Breast epithelium (tissue), 4 donors: ENCODE data around the gene DOCK10. TPM values are rescaled to one million over a fixed set of nuclear protein-coding genes. Genes with fewer than 3 reads are reported as not detected.
A peak's percentile ranks its signal among the peaks of the same experiment; 100 is the strongest.

ENCODE experiments used
- DNase-seq, 2 donors: peaks; one replicate each; pipeline ENCODE4 v3.0.0-alpha.2; 2019; ENCODE audit warnings: low spot score in 2 of 2
- H3K27ac ChIP-seq, 2 donors: fragments of 200-600 bp; sonication (generic) in 1 of 2; one replicate each; pipeline ENCODE4 v1.5.1; 2016 to 2019; ENCODE audit warnings: mild to moderate bottlenecking in 1 of 2
- H3K27me3 ChIP-seq, 2 donors: fragments of 200-600 bp; sonication (generic) in 1 of 2; one replicate each; pipeline versions ENCODE4 v1.5.1 to v1.6.0; 2017 to 2019; ENCODE audit warnings: control low read depth in 1 of 2, mild to moderate bottlenecking in 1 of 2
- H3K36me3 ChIP-seq: fragments of 200-600 bp; one replicate; pipeline ENCODE4 v1.5.1; 2019
- H3K4me1 ChIP-seq, 2 donors: fragments of 200-600 bp; sonication (generic); one replicate each; pipeline ENCODE4 v1.5.1; 2016 to 2019; ENCODE audit warnings: control low read depth in 1 of 2
- H3K4me3 ChIP-seq, 3 donors: fragments of 200-600 bp; sonication (generic); 1 replicate in 2 of 3; 2 replicates in 1 of 3; pipeline ENCODE4 v1.5.1; 2016 to 2019; ENCODE audit warnings: mild to moderate bottlenecking in 3 of 3, moderate library complexity in 2 of 3
- H3K9me3 ChIP-seq, 2 donors: fragments of 200-600 bp; sonication (generic) in 1 of 2; one replicate each; pipeline ENCODE4 v1.5.1; 2016 to 2019; ENCODE audit warnings: control low read depth in 1 of 2
- POLR2A ChIP-seq: fragments of 450-650 bp; IDR thresholded peaks from one replicate; pipeline ENCODE4 v1.6.1; 2016; ENCODE audit warnings: antibody characterized with exemption, mild to moderate bottlenecking, moderate library complexity
- POLR2AphosphoS5 ChIP-seq, 3 donors: sonication (generic); formaldehyde crosslinking; IDR thresholded peaks; one replicate each; pipeline ENCODE4 v1.6.1; 2017; ENCODE audit warnings: antibody characterized with exemption in 3 of 3
- intact Hi-C: fragments of 100-400 bp; cut with DNase I; formaldehyde crosslinking; loops from one replicate; pipeline ENCODE4 v1.15.1; 2023; ENCODE audit warnings: low total_unique reads
- total RNA-seq, 3 donors: library from RNA; depleted of rRNA; stranded (reverse); fragments of >200 nt; gene quantifications; one replicate each; pipeline ENCODE4 v1.1.0, GENCODE V29; 2016
- TF ChIP-seq, protein P1 (sequence below), 3 donors: fragments of 450-650 bp; IDR thresholded peaks; one replicate each; pipeline ENCODE4 v1.5.1; 2016 to 2017; ENCODE audit warnings: antibody characterized with exemption in 3 of 3, mild to moderate bottlenecking in 3 of 3, moderate library complexity in 3 of 3

The DOCK10 gene
- total RNA-seq, 3 donors from 2014 or later: 13.8 to 23.9 (median 15.4) TPM

DNA sequence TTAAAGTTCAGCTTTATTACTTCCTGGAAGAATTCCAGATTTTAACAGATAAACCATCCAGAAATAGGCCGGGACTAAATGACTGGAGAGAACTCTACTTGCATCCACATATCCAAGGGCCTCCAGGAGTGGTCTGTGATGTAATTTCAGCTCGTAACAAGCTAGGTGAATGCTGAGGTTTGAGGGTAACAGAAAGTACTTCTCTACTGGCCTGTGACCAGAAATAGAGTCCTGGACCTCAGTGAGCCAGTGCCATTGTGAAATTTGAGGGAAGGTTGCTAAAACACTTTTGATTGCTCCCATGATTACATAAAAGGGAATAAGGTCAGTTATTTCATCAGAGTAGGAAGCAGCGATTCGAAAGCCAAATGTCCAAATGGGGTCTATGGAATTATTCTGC lies 158.1 kb downstream of the DOCK10 start:
- H3K4me1 ChIP-seq: no peaks in the 10 kb centered on the region
- intact Hi-C loops: no loop called here
- no peak overlapping the region for H3K27ac ChIP-seq

DNA sequence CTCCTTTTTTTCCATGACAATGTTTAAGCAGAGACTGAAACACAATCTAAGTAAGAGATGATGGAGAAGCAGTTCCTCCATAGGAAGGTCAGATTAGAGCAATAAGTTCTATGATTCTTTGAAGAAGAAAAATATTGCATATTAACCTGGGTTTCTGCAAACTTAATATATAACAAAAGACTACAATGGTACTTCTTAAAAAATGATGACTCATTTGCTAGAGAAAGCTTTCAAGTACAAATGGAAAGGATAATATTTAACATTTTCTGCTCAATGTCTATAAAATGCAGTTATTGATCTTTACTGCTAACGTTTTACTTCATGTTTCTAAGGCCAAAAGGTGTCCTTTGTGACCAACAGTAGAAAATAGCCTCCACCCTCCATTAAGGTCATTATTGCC lies 158.6 kb downstream of the DOCK10 start:
- H3K4me1 ChIP-seq: no peaks in the 10 kb centered on the region
- intact Hi-C loops: no loop called here
- H3K36me3 ChIP-seq: no peaks in the 10 kb centered on the region
- H3K27me3 ChIP-seq: no peaks in the 10 kb centered on the region
- H3K27ac ChIP-seq: no peak overlapping the region
- H3K9me3 ChIP-seq: no peaks in the 10 kb centered on the region
- H3K4me3 ChIP-seq: no peak overlapping the region
- DNase-seq: no peak
- TF ChIP-seq POLR2AphosphoS5 (IDR thresholded peaks at IDR 0.05) (no peak), POLR2A (no peak)
- TF ChIP-seq, protein P1, sequence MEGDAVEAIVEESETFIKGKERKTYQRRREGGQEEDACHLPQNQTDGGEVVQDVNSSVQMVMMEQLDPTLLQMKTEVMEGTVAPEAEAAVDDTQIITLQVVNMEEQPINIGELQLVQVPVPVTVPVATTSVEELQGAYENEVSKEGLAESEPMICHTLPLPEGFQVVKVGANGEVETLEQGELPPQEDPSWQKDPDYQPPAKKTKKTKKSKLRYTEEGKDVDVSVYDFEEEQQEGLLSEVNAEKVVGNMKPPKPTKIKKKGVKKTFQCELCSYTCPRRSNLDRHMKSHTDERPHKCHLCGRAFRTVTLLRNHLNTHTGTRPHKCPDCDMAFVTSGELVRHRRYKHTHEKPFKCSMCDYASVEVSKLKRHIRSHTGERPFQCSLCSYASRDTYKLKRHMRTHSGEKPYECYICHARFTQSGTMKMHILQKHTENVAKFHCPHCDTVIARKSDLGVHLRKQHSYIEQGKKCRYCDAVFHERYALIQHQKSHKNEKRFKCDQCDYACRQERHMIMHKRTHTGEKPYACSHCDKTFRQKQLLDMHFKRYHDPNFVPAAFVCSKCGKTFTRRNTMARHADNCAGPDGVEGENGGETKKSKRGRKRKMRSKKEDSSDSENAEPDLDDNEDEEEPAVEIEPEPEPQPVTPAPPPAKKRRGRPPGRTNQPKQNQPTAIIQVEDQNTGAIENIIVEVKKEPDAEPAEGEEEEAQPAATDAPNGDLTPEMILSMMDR (IDR thresholded peaks at IDR 0.05): no peak

More for the DNA sequence above, 158.1 kb downstream of the DOCK10 start:
- Histone ChIP-seq H3K4me3 (no peak overlapping the region), H3K36me3 (no peaks in the 10 kb centered on the region), H3K27me3 (no peaks in the 10 kb centered on the region), H3K9me3 (no peaks in the 10 kb centered on the region)
- DNase-seq: no peak
- peak in 1 of 3 donors; percentile 23 for TF ChIP-seq POLR2AphosphoS5 (IDR thresholded peaks at IDR 0.05)
- TF ChIP-seq POLR2A: no peak
- TF ChIP-seq, protein P1 (IDR thresholded peaks at IDR 0.05): no peak

DNA sequence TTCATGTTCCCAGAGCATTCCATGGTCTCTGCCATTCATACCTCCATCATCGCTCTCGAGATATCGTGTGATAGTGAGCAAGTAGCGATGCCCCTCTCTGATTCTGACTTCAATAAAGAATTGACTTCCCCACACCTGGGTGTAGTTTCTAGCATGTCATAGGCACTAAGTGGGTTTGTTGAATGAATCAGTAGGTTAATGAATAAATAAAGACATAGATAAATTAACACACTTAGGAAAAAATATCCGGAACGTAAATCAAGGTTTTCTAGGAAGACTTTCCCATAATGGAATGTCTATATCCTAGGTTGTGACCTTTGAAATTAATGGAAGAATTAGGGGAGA lies 159.1 kb downstream of the DOCK10 start:
- H3K36me3 ChIP-seq: no peaks in the 10 kb centered on the region
- H3K9me3 ChIP-seq: no peaks in the 10 kb centered on the region
- no peak overlapping the region for H3K27ac ChIP-seq
- intact Hi-C loops: no loop called here
- no peak overlapping the region for H3K4me3 ChIP-seq
- H3K4me1 ChIP-seq: no peaks in the 10 kb centered on the region
- no peak for DNase-seq
- TF ChIP-seq, protein P1 (IDR thresholded peaks at IDR 0.05): no peak
- no peak for TF ChIP-seq POLR2AphosphoS5 (IDR thresholded peaks at IDR 0.05)
- no peak for TF ChIP-seq POLR2A
- no peaks in the 10 kb centered on the region for H3K27me3 ChIP-seq

DNA sequence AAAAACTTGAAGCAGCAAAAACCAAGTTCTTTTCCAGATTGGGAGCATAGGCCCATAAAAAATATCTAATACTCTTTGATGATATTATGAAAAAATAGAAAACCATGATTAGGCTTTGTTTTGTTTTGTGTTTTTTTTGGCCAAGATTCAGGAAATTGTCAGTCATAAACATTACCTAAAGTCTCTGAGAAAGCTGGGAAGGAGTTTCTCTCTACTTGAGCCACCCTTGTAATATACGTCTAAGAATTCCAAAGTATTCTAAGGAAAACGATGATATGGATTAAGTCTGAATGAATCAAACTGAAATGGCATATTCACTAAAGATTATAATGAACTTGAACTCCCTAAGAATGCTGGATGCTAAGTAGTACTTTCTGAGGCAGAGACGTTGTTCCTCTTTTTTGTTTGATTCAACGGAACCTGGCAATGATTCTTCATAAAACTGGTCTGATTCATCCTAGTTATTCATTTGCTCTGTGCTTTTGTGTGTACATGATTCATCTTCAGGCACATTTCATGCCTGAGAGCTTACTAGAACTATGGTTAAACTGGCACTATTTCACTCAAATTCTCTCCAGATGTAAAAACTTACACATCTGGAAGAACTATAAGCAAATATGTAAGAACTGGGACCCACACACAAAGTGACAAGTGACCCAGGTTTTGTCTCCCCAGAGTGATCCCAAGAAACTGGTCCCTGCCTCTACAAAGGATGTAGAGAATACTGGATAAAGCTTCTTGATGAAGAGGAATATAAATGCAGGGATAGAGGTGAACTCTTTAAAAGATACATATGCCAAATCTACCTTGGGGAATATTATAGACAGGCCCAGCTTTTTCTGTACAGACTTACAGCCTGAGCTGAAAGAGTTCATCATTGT lies 159.7 kb downstream of the DOCK10 start:
- H3K36me3 ChIP-seq: no peaks in the 10 kb centered on the region
- H3K27ac ChIP-seq: no peak overlapping the region
- H3K4me1 ChIP-seq: no peaks in the 10 kb centered on the region
- DNase-seq: no peak
- H3K9me3 ChIP-seq: no peaks in the 10 kb centered on the region
- H3K27me3 ChIP-seq: no peaks in the 10 kb centered on the region
- TF ChIP-seq, protein P1 (IDR thresholded peaks at IDR 0.05): no peak
- no peak for TF ChIP-seq POLR2A
- TF ChIP-seq POLR2AphosphoS5 (IDR thresholded peaks at IDR 0.05): no peak
- H3K4me3 ChIP-seq: no peak overlapping the region
- intact Hi-C loops: no loop called here

DNA sequence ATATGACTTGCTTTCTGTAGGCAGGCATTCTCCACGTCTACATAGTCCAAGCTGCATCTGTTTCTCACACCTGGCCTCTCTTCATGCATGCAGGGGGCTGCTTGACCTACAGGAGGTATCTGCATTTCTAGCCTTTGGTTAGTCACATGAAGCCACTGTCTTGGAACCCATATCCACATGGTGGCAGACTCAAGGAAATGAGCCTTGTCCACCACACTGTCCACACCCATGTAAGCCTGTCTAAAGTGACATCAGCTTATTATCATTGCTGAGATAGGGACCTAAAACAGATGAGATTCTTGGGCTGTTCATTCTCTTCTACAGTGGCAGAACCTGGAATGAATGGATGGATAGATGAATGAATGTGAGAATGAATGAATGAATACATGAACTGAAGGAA lies 160.4 kb downstream of the DOCK10 start:
- H3K36me3 ChIP-seq: no peaks in the 10 kb centered on the region
- TF ChIP-seq, protein P1 (IDR thresholded peaks at IDR 0.05): no peak
- TF ChIP-seq POLR2AphosphoS5 (IDR thresholded peaks at IDR 0.05) (no peak), POLR2A (no peak)
- no peaks in the 10 kb centered on the region for H3K4me1 ChIP-seq
- no peak for DNase-seq
- no peaks in the 10 kb centered on the region for H3K9me3 ChIP-seq
- no peak overlapping the region for H3K4me3 ChIP-seq
- H3K27me3 ChIP-seq: no peaks in the 10 kb centered on the region
- H3K27ac ChIP-seq: no peak overlapping the region
- intact Hi-C loops: no loop called here
